ENCODE data around the gene C8G.

The C8G gene

DNA sequence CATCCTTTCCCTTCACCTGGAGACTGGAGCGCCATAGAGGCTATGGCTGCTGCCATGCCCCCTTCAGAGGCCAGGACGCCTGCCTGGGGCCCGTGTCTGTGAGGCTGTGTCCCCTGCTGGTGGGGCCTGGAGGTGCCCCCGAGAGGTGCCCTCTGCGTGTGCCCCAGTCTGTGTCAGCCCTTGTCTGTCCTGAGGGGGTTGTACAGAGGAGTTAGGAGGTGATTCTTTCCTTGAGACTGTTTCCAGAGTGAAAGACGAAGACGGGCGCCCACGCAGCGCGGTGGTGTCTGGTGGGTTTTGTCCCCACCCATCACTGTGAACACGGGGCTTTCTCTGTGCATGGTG, 34.2 kb upstream of the C8G start:
- DNase-seq, result no peak
- no peak for TF ChIP-seq POLR2A (IDR thresholded peaks at IDR 0.05; ENCODE audit: low read length)
- no peak for TF ChIP-seq GATA1 (IDR thresholded peaks at IDR 0.05; ENCODE audit: low read depth, low read length)

DNA sequence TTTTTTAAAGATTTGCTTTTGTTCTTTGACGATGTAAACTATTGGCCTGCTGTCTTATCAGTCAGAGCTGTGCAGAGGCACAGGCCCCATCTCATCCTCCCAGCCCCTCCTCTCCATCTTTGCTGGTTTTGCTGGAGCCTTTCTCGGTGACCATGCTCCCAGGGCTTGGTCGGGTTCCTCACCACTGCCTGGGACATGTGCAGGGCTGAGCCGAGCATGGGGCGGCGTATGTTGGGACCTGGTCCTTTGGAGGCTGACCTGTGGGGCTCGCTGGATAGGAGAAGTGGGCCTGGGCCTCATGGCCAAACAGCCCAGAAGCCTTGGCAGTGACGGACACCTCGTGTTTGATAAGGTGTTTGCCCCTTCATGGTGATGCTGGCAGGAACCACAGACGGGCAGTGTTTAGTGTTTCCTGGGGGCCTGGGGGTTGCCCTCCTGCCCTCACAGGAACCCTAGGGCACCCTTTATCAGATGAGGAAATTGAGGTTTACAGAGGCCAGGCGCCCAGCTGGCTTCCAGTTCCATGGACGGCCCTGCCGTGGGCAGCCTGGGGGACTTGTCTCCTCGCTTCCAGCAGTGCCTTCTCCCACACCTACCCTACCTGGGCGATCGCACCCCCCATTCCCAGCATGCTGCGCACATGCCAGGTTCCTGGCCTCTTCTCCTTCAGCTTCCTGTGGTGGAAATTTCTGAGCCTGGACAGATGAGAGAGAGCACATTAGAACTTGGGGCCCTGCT, 31.2 kb upstream of the C8G start:
- DNase-seq, result no peak
- no peak for TF ChIP-seq POLR2A (IDR thresholded peaks at IDR 0.05; ENCODE audit: low read length)
- TF ChIP-seq GATA1 (IDR thresholded peaks at IDR 0.05; ENCODE audit: low read depth, low read length), result no peak

GRCh38 chr9:136915632-136916329, 29.3 kb upstream of the C8G start:
- DNase-seq, result no peak
- TF ChIP-seq POLR2A (IDR thresholded peaks at IDR 0.05; ENCODE audit: low read length) (no peak), GATA1 (IDR thresholded peaks at IDR 0.05; ENCODE audit: low read depth, low read length) (no peak)

DNA sequence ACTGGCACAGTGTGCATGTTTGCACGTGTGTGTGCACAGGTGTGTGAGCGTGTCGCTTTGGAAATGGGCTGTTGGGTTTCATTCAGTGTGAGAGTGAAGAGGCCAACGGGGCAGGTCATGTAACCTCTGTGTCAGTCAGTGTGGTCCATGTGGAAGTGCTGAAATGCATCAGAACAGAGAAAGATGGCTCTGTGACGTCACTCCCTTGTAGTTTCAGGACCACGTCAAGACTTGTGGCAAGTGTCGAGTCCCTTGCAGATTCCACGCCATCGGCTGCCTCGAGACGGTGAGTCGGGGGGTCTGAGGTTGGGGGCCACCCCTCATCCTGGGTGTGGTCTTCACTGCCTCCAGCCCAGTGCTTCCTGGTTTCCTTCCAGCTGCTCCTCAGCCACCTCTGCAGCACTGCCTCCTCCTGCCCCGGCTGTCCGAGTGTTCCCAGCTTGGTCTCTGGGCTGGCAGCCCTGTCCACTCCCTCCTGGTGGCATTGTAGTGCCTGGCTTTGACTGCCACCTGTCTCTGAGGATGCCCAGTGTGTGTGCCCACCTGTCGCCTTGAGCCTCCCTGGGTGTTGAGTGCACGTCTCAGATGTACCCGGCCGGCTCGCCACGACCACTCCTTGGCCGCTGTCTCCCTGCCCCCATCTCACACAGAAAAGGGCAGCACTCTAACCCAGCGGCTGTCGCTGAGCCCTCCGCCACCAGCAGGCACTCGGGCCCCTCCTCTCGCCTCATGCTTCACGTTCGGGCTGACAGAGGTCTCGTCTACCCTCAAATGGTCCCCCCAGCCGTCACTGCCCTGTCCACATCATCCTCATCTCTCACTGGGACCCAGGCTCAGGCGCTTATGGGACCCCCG, 28.5 kb upstream of the C8G start:
- DNase-seq, result no peak
- TF ChIP-seq GATA1 (IDR thresholded peaks at IDR 0.05; ENCODE audit: low read depth, low read length) (no peak), POLR2A (IDR thresholded peaks at IDR 0.05; ENCODE audit: low read length) (no peak)

DNA sequence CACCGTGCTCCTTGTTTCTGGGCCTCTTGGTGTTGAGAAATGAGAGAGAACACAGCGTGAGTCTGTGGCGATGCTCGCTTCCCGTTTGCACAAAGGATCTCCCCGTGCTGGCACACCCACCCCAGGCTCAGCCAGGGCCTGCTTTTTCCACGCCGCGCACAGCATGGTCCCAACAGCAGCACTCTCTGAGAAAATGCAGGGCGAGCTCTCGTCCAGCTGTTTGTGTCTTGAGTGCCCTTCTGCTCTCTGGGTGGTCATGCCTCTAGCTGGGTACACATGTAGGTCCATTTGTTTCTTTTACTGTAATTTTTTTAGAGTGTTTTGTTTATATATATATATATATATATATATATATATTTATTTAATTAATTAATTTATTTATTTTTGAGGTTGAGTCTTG, 27.1 kb upstream of the C8G start:
- TF ChIP-seq GATA1 (IDR thresholded peaks at IDR 0.05; ENCODE audit: low read depth, low read length) (no peak), POLR2A (IDR thresholded peaks at IDR 0.05; ENCODE audit: low read length) (no peak)
- no peak for DNase-seq

GRCh38 chr9:136920069-136920468, 25.0 kb upstream of the C8G start:
- DNase-seq, result no peak
- TF ChIP-seq GATA1 (IDR thresholded peaks at IDR 0.05; ENCODE audit: low read depth, low read length) (no peak), POLR2A (IDR thresholded peaks at IDR 0.05; ENCODE audit: low read length) (no peak)

- TF ChIP-seq GATA1 (IDR thresholded peaks at IDR 0.05; ENCODE audit: low read depth, low read length) (no peak), POLR2A (IDR thresholded peaks at IDR 0.05; ENCODE audit: low read length) (no peak)
- DNase-seq, result no peak
Measured at GRCh38 chr9:136920734-136921231, 24.3 kb upstream of the C8G start.

DNA sequence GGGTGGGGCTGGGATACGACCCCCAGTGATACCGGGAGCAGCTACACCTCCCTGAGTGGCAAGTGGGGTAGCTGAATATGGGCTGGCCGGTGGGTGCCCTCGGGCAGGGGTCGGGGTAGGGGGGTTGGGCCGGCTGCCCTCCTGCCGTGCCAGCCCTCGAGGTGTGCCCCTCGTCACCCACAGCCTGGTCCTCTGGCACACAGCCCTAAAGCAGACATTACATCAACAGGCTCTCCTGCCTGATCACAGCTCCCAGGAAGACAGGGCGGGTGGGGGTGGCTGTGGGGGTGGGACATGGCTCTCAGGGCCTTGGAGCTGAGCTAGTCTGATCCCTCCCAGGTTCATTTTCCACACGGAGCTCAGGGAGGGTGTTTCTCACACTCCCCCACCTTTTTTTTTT, 23.7 kb upstream of the C8G start:
- no peak for DNase-seq
- TF ChIP-seq POLR2A (IDR thresholded peaks at IDR 0.05; ENCODE audit: low read length) (no peak), GATA1 (IDR thresholded peaks at IDR 0.05; ENCODE audit: low read depth, low read length) (no peak)

DNA sequence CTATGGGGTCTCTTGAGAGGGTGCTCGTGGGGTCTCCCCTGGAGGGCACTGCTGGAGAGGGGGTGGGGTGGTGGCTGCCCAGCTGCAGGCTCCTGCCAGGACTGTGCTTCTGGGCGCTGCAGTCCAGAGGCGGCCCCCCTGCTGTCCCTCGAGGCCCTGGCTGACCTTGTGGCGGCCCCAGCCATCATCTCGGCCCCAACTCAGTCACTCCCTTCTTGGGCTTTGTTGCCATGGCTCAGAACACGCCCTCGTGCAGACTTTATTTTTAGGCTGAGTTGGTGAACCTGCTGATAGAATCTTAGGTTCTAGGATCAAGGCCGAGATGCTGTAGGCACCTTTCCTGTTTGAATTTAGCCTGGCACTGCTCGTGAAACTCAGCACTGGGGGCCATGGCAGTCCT, 23.3 kb upstream of the C8G start:
- no peak for DNase-seq
- TF ChIP-seq GATA1 (IDR thresholded peaks at IDR 0.05; ENCODE audit: low read depth, low read length), result no peak
- no peak for TF ChIP-seq POLR2A (IDR thresholded peaks at IDR 0.05; ENCODE audit: low read length)

DNA sequence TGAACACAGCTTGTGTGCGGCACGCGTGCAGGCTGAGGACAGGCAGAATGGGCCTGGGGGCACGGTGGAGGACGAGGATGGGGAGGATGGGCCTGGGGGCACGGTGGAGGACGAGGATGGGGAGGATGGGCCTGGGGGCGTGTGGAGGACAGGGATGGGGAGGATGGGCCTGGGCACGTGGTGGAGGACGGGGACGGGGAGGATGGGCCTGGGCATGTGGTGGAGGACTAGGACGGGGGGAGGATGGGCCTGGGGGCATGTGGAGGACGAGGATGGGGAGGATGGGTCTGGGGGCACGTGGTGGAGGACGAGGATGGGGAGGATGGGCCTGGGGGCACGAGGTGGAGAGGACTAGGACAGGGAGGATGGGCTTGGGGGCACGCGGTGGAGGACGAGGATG, 22.5 kb upstream of the C8G start:
- TF ChIP-seq POLR2A (IDR thresholded peaks at IDR 0.05; ENCODE audit: low read length), result no peak
- TF ChIP-seq GATA1 (IDR thresholded peaks at IDR 0.05; ENCODE audit: low read depth, low read length), result no peak

GRCh38 chr9:136923881-136924280, 21.2 kb upstream of the C8G start:
- TF ChIP-seq POLR2A (IDR thresholded peaks at IDR 0.05; ENCODE audit: low read length) (no peak), GATA1 (IDR thresholded peaks at IDR 0.05; ENCODE audit: low read depth, low read length) (no peak)

More for the DNA sequence above, 22.5 kb upstream of the C8G start:
- DNase-seq, result no peak

DNA sequence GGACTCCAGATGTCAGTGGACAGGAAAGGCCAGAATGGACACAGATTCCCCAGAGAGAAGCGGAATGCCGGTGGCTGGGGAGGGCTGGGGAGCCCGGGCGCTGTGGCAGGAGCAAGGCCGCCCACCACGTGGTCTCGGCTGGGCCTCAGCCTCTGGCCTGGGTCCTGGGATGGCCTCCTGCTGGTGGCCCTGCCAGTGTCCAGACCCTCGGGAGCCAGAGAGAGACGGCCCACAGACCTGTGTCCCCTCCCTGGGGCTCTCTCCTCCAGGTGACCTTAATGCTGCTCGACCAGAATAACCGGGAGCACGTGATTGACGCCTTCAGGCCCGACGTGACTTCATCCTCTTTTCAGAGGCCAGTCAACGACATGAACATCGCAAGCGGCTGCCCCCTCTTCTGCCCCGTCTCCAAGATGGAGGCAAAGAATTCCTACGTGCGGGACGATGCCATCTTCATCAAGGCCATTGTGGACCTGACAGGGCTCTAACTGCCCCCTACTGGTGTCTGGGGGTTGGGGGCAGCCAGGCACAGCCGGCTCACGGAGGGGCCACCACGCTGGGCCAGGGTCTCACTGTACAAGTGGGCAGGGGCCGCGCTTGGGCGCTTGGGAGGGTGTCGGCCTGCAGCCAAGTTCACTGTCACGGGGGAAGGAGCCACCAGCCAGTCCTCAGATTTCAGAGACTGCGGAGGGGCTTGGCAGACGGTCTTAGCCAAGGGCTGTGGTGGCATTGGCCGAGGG, 19.5 kb upstream of the C8G start:
- no peak for DNase-seq
- TF ChIP-seq GATA1 (IDR thresholded peaks at IDR 0.05; ENCODE audit: low read depth, low read length), result no peak
- TF ChIP-seq POLR2A (IDR thresholded peaks at IDR 0.05; ENCODE audit: low read length), result no peak

More at GRCh38 chr9:136923881-136924280, 21.2 kb upstream of the C8G start:
- no peak for DNase-seq

GRCh38 chr9:136926154-136926704, 18.8 kb upstream of the C8G start:
- no peak for DNase-seq
- TF ChIP-seq POLR2A (IDR thresholded peaks at IDR 0.05; ENCODE audit: low read length) (no peak), GATA1 (IDR thresholded peaks at IDR 0.05; ENCODE audit: low read depth, low read length) (no peak)

Measured in erythroblast (primary cell).